NCI-H82 (cell line): ENCODE results near the gene ATP13A2.
"Not testable (repeated sequence)": the region's sequence is repeated elsewhere in the genome, so short reads cannot be mapped to it uniquely, and the experiment has no call there.

ENCODE experiments used
- DNase-seq: peaks from one replicate; lab custom pipeline; 2025; lab: John Stamatoyannopoulos, UW

ATP13A2 gene

DNA sequence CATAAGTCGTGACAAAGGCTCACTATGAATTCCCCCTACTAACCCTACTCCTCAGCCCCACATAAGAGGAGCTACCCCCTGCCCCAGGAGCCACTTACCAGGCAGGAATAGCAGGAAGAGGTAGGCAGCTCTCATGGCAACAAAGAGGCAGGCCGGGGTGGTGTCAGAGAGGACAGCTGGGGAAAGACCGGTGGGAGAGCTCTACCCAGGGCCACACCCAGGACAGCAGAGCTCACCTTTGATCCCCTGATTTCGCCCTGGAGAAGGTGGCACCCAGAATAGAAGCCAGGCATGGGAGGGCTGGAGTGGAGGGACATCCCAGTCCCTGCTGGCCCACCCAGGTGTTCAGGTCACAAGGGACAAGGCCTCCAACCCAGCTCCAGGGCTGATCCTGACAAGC is 33.6 kb downstream of the ATP13A2 start:
- no peak for DNase-seq

DNA sequence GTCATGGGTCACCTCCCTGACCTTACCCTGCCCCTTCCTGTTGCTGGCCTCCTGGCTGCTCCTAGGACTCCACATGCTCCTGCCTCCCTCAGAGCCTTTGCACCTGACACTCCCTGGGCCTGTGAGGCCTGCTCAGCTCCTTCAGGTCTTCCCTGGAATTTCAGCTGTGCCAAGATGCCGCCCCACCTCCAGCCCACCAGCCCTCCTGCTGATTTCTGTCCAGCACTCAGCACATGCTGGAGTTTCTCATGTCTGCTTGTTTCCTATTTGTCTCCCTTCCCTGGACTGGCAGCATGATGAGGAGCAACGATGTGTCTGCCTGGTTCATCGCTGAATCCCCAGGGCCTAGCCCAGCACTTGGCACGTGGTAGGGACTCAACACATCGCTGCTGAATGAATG is 34.4 kb downstream of the ATP13A2 start:
- DNase-seq = no peak

DNA sequence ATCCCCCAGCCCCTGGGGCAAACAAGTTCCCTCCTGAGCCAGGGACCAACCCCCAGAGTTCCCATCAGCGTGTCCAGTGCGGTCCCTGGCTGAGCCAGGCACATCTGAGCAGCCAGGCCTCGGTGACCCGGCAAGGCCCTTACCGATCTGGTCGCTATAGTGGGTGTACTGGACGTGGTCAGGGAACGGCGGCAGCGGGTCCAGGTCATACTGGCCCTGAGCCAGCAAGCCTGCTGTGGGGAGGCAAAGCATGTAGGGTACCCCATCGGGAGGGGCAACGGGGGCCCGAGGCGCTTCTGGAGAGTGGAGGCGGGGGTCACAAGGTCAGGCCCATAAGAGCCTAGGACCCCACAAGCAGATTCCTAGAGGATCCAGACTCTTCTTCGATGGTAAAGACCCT is 34.8 kb downstream of the ATP13A2 start:
- no peak for DNase-seq

DNA sequence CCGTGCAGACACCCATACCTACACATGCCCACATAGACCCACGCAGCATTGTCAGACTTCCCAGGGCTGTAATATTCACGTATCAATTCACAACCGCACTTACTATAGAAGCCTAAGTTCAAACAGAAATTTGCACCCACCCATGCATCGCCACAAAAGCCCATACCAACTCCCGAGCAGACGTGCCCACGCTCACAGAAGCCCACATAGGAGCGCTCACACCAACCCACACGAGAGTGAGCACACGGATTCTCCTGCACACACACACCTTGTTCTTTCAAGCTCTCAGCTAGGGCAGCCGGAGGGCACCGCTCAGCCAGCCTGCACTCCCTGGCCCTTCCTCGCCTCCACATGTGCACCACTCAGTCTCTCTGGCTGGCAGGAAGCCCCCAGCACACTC is 35.9 kb downstream of the ATP13A2 start:
- no peak for DNase-seq

DNA sequence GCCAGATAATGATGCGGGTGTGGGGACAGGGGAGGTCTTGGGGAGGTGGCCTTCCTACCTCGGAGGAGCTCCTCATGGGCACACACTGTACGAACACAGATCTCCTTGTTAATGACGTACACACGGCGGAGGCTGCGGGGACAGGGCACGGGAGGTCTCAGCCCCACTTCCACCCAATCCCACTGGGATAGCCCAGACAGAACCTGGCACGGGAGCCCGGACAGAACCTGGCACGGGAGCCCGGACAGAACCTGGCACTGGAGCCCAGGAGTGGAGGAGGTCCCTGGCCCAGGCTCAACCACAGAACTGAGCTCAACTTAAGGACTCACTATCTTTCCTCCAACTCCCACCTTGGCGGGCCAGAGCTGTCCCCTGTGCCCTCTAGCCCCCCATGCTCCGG is 36.5 kb downstream of the ATP13A2 start:
- no peak for DNase-seq

DNA sequence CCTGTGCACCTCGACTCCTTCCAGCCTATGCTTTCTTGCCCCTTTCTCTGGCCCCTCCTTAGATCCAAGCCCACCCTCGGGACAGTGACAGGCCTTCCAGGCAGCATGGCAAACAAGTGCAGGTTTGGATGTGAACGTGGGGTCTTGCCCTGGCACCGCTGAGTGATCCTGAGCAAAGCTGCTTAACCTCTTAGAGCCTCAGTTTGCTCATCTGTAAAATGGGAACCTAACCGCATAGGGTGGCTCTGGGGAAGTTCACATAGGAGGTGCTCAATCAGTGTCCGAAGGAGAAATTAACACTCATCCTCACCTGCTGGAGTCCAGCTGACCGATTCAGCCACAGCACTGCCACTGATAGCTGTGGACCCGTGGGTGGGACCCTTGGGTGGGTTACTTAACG is 38.5 kb downstream of the ATP13A2 start:
- DNase-seq = no peak

GRCh38 chr1:16972189-16972895 is 39.4 kb downstream of the ATP13A2 start:
- no peak for DNase-seq

DNA sequence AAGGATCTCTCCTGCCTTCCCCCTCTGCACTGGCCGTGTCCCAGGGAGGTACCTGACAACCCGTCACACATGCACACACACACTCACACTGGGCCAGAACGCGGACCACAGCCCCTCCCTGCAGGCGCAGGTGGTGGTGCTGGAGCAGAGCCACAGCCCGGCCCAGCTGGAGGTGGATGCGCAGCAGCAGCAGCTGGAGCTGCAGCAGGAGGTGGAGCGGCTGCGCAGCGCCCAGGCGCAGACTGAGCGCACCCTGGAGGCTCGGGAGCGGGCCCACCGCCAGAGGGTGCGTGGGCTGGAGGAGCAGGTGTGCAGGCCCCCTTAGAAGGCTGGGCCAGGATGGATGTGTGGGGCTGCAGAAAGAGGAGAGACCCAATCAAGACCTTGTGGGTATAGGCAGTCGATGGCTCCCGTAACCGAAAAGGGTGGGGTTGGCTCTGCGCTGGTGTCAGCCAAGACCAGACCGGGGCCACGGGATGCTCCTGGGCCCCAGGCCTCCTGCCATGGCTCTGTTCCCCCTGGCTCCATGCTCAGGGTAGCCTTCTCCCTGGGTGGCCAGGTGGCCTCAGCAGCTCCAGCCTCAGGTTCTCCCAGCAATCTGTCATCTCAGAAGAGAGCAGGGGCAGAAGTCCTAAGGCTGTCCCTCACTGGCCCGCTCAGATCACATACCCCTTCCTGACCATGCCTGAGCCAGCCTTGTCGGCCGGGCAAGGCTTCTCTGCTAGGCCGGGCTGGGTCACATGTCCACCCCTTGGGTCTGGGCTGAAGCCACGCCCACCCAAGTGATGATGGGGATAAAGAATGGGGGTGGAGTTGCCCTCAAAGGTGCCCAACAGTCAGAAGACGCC is 40.2 kb downstream of the ATP13A2 start:
- no peak for DNase-seq

DNA sequence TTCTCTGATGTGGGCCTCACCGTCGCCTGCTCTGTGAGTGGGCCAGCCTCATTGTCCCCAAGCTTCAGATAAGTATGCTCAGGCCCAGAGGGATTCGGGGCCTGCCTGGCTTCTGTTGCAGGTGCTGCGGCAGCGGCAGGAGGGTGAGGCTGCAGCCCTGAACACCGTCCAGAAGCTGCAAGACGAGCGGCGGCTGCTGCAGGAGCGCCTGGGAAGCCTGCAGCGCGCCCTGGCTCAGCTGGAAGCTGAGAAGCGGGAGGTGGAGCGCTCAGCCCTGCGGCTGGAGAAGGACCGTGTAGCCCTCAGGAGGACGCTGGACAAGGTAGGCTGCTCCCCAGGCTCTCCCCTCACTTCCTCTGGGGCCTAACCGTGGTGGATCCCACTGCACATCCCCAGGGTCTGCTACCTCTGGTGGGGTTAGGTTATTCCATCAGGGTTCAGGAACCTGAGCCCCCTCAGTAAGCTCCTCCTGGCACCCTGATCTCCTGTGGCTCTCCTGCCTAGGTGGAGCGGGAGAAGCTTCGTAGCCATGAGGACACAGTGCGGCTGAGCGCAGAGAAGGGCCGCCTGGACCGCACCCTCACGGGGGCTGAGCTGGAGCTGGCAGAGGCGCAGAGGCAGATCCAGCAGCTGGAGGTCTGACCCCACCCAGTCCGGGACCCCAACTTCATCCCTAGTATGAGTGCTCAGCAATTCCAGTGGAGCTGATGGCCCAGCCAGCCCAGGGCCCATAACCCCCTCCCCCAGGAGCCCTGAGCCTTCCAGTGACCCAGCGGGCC is 41.4 kb downstream of the ATP13A2 start:
- DNase-seq = no peak

- DNase-seq = no peak
Measured at GRCh38 chr1:16969651-16970050, 42.1 kb downstream of the ATP13A2 start.

DNA sequence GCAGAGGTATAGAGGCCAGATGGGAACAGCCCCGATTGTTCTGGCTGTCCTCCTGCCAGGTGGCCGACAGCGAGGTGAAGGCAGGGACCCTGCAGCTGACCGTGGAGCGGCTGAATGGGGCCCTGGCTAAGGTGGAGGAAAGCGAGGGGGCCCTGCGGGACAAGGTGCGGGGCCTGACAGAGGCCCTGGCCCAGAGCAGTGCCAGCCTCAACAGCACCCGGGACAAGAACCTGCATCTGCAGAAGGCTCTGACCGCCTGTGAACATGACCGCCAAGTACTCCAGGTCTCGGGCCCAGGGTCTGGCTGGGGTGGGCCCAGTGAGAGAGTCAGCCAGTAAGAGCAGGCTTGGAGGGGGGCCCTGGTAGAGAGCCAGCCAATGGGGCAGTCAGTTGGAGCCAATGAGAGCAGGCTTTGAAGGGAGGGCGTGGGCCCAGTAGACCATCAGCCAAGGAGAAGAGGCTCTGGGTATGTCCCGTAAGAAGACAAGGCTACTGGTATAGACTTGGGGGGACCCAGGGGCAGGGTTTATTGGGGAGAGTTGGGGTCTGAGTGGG is 42.6 kb downstream of the ATP13A2 start:
- DNase-seq = no peak

DNA sequence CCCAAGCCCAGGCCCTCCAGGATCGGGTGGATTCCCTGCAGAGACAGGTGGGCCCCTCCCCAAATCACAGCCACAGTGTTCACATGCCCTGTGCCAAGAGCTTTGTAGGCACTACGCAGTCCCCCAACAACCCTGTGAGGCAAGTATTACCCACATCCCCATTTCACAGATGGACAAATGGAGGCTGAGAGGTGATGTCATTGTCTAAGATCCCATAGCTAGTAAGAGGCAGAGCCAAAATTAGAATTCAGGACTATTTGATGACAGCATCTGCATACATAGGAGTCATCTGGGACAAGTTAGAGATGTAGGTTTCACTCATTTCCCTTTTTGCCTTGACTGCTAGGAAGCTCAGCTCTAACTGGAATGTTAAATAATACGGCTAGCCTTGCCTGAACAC is 43.4 kb downstream of the ATP13A2 start:
- no peak for DNase-seq

GRCh38 chr1:16967962-16968361 is 43.8 kb downstream of the ATP13A2 start:
- no peak for DNase-seq

DNA sequence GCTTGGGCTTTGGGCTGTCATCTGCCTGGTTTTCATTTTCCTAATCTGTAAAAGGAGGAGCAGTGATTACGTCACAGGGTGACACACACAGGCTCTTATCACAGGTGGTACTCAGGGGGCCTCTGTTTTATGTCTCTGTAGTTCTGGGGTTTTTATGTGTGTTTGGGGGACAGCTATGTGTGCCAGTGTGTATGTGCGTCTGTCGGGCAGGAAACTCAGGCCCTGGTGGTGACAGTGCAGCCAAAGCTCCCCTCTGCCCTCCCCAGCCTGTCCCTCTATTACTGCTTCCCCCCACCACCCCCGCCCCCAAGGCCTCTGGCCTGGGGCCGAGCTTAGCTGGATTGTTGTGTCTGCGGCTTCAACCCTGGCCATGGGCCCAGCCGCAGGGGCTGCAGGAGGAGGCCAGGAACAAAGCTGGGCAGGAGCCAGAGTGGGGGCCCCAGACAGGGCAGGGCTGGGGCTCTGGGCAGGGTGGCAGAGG is 44.6 kb downstream of the ATP13A2 start:
- no peak for DNase-seq

- DNase-seq = no peak
Measured at GRCh38 chr1:16966282-16966681, 45.4 kb downstream of the ATP13A2 start.

GRCh38 chr1:16965486-16966067 is 46.2 kb downstream of the ATP13A2 start:
- no peak for DNase-seq

DNA sequence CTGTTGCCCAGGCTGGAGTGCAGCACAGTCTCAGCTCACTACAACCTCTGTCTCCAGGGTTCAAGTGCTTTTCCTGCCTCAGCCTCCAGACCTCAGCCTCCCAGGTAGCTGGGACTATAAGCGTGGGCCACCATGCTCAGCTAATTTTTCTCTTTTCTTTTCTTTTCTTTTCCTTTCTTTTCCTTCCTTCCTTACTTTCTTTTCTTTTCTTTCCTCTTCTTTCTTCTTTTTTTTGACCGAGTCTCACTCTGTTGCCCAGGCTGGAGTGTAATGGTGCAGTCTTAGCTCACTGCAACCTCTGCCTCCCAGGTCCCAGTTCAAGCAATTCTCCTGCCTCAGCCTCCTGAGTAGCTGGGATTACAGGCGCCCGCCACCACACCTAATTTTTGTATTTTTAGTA is 47.6 kb downstream of the ATP13A2 start:
- DNase-seq = not testable (repeated sequence)

DNA sequence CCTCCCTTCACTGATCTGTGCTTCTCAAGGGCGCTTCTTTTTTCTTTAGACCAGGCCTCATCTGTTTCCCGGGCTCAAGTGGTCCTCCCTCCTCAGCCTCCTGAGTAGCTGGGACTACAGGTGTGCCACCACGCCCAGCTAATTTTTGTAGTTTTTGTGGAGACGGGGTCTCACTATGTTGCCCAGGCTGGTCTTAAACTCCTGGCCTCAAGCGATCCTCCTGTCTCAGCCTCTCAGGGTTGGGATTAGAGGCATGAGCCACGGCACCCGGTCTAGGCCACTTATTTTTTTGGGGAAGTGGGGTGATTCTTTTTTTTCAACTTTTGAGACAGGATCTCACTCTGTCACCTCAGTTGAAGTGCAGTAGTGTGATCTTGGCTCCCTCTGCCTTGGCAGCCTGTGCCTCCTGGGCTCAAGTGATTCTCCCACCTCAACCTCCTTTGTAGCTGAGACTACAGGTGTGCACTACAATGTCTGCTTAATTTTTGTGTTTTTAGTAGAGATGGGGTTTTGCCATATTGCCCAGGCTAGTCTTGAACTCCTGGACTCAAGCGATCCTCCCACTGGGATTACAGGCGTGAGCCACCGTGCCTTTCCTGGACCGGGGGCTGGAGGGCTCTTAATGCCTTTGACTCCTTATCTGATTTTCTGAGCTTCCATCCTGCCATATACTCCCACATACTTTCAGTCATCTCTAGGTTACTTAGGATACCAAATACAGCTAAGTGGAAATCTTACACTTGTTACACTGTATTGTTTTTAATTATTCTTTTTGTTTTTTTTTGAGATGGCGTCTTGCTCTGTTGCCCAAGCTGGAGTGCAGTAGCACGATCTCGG is 50.2 kb downstream of the ATP13A2 start:
- no peak for DNase-seq

DNA sequence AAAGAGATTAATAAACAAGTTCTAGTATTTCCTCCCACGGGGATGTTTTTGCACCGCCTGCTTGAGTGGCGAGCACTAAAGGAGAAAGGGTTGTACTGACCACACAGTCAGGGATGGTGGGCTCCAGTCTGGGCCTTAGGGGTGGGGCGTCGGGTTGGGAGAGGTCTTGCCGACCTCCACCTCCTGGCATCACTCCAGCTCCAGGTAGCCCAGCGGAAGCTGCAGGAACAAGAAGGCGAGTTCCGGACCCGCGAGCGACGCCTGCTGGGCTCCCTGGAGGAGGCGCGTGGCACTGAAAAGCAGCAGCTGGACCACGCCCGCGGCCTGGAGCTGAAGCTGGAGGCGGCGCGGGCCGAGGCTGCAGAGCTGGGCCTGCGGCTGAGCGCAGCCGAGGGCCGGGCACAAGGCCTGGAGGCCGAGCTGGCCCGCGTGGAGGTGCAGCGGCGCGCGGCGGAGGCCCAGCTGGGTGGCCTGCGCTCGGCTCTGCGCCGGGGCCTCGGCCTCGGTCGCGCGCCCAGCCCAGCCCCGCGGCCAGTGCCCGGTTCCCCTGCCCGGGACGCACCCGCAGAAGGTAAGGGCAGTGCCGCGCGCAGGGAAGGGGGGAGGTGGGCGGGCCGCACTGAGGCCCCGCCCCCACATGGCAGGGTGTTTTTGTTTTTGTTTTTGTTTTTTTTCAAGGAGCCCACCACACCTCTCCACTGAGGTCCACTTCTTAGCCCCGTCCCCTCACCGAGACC is 51.0 kb downstream of the ATP13A2 start:
- no peak for DNase-seq

- no peak for DNase-seq
Measured at GRCh38 chr1:16958475-16958874, 53.3 kb downstream of the ATP13A2 start.
